IPS DF 4.7 (cell line): Measurements from ENCODE around the gene NXN.
"Not testable (repeated sequence)": the region's sequence is repeated elsewhere in the genome, so short reads cannot be mapped to it uniquely, and the experiment has no call there.

ENCODE experiments used
- DNase-seq: peaks from one replicate; pipeline ENCODE4 v3.0.0-alpha.2; 2013; ENCODE audit warnings: low spot score; ENCODE audit errors: extremely low read depth

NXN gene

DNA sequence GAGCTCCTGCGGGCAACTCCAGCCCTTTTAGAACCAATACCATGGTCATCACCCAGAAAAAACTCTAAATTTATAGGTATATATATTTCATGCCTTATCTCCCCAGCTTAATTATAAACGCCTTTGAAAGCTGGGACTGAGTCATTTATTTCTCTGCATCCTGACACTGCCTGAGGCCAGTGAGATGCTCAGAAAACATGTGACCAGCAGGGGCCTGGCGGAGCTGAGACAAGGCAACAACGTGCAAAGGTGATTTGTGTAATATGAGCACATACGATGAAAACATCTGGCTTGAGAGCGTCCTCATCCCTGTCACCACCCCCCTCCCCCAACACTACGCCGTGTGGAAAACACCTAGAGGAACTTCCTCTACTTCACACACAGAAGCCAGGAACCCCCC lies 22.7 kb downstream of the NXN start:
- DNase-seq: no peak

DNA sequence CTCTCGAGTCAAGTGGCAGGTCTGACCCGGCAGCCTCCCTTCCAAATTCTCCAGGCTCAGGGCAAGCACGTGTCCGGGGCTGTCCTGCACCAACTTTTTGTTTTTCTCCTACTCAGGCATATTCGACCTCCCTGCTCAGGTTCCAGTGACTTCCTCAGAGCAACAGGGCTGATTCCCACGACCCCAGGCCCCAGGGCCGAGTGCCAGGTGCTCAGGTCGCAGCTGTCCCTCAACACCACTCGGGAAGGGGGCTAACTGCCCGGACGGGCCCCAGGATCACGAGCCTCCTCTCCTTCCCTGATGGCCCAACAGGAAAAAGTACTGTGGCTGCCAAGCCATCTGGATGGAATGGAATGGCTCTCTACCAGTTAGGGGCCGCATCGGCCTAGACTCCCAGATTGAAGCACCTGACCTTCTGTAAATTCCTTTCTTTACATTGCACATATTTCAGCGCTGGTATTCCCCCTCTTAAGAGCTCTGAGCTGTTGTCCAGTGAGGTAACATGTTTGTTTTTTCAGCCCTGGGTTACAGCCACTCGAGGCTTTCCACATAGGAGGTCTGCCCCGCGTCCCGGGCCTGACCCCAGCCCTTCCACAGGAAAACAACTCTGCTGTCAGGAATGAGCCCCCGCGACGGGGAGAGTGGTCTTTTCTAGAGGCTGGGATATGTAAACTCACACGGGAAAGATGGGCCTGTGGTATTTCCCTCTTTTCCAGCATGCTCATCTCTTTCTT lies 25.0 kb downstream of the NXN start:
- no peak for DNase-seq

DNA sequence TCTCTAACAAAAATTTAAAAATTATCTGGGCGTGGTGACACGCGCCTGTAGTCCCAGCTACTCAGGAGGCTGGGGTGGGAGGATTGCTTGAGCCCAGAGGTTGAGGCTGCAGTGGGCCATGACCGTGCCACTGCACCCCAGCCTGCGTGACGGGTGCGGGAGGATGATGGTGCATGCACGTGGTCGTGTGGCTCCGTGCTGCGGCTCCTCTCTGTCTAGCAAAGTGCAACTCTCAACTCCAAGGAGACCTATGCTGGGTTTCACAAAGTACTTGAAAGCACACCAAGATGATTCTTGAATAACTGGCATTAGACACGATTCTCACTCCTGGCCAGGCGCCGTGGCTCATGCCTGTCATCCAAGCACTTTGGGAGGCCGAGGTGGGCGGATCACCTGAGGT lies 25.8 kb downstream of the NXN start:
- no peak for DNase-seq

DNA sequence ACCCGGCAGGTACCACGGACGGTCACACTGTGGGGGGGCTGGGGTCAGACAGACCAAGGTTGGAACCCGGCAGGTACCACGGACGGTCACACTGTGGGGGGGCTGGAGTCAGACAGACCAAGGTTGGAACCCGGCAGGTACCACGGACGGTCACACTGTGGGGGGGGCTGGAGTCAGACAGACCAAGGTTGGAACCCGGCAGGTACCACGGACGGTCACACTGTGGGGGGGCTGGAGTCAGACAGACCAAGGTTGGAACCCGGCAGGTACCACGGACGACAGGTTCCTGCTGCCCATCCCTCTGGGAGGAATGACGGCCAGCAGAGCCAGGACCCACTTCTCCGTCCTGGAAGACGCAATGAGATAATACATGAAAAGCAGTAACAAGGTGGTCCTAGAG lies 27.0 kb downstream of the NXN start:
- not testable (repeated sequence) for DNase-seq

DNA sequence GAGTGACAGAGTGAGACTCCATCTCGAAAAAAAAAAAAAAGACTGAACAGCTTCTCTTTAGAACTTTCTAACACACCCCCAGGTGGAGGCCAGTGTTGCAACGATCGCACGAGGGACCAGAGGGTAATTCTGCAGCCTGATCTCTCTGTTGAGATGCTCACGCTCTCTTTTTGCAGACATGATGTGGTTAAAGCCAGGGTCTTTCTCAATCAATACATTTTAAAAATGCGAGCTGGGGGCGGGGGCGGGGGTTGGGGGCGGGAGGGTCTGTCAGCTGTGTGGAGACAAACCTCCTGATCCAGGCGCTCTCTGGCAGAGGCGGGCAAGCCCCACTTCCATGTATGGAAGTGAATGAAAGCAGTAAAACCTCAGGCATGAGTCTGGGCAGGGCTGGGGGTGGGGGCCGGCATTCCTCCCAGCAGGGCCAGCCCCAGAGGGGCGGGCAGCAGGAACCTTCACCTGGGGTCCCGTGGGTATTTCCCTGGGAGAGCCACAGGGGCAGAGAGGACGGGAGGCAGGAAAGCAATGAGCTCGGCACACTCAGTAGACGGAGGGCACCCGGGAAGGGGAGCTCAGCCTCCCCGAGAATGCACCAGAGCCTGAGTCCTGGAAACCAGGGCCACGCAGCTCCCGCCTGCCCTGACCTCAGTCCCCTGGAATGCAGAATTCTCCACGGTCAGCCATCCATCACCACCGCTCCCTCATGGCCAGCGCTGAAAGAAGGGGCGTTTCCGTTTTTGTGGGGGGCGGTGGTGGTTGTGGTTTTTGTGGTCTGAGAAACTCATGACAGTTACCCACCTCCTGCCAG lies 28.0 kb downstream of the NXN start:
- DNase-seq: no peak

DNA sequence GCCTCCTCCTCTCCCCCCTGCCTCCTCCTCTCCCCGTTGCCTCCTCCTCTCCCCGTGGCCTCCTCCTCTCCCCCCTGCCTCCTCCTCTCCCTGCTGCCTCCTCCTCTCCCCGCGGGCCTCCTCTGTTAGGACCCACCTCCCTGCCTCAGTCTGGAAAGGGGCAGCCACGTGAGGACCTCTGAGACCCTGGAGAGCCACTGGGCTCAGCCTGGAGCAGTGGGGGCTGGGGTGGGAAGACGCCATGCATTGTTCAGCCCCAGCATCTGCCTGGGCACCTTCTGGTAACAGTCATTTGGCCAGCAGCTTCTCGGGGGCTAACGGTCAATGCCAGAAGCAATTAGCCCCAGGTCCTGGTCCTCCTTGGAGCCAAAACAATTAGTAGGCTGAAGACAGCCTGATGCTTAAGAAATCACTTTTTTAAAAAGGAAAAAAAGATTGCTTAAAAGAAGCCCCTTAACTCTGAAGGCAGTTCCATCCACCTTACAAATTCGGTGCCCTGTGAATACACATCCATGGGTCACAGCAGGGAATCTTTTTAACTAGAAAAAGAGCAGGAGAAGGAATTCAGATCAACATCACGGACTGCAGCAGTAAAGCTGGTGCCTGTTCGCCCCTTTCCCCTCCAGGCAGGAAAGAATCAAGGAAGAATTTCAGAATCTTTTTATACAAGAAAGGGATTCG lies 29.8 kb downstream of the NXN start:
- DNase-seq: no peak

DNA sequence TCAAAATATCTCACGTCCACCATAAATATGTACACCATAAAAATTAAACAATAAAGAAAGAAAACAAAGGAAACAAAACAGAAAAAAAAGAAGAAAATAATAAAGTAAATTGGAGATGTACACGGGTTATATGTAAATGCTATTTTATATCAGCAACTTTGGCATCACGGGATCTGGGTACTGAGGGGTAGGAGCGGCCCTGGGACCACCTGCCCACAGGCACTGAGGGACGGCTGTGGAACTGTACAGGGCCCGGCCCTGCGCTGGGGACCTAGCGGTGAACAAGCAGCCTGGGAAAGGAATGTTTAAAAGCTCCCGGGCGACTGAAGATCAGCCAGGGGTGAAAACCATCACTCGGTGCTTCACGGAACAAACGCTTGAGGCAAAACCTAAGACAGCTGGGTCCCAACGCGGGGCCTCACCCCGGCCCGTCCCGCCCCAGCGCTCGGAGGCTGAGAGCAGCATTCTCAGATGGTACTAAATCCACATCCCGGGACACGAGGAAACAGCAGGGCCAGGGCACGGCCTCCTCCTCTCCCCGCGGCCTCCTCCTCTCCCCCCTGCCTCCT lies 31.2 kb downstream of the NXN start:
- no peak for DNase-seq

DNA sequence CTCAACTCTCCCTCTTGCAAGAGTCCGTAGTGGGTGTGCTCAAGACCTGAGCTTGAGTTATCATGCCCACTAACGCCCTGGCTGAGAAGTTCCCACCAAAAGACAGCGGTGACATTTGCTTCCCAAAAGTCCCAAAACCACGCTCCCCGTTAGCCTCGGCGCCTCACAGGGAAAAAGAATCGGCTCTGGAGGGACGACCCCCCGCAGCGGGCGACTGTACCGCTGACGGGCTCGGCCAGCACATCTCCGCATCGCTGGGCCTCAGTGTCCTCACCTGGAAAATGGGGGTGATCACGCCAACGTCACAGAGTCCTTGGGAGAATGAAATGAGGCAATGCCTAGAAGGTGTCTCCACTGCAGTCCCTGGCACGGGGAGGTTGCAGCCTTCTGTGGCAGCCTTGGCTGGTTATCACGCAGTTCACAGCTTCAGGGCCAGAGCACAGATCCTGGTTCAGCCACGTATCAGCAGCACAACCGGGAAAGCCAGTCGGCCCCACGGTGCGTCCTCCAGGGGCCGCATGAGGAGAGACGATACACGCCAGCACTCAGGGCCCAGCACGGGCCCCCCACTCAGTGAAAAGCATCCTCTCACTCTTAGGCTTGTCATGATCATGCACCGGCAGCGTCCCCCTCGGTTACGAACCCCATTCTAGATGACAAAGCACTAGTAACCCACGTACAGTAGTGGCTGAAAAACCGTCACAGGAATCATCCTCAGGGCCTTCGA lies 32.9 kb downstream of the NXN start:
- no peak for DNase-seq

DNA sequence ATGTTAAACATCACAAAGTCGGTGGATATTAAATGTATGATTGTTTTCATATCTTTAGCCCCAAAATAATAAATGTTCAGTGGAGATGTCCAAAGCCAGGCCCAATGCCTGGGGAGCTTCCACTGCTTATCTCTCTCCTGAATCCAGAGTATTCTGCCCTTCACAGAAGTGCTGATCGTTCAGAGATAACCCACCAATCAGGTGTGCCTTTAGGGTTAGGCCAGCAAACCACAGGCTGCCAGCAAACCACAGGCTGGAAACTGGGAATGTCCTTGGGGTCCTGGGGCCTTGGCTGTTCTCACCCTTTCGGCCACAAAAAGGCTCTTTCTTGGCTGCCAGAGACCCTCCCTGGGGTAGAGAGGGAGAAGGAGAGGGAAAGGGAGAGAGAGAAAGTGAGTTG lies 33.9 kb downstream of the NXN start:
- no peak for DNase-seq

DNA sequence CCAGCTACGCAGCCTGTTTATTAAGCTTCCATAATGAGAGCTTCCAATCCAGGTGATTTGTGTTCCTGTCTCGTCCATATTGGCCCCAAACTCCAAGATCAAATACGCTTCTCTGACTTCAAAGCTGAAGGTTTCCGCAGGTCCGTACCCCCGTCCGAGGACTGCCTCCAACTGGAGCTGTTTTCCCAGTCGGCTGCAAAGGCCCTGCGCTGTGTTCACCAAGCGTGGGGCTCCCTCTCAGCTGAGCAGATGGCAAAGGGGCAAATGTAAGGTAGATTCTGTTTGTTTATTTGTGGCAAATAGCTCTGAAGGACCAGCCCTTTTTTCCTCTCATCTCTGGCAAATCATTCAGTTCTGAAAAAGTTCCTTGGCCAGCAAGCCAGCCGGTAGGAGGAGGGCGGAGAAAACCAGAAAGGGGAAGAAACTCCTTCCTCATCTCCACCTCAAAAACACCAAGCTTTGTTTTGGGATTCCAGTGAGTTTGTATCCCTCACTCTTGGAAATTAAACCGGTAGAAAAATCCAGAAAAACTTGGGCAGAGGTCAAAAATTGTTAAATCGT lies 35.2 kb downstream of the NXN start:
- no peak for DNase-seq

DNA sequence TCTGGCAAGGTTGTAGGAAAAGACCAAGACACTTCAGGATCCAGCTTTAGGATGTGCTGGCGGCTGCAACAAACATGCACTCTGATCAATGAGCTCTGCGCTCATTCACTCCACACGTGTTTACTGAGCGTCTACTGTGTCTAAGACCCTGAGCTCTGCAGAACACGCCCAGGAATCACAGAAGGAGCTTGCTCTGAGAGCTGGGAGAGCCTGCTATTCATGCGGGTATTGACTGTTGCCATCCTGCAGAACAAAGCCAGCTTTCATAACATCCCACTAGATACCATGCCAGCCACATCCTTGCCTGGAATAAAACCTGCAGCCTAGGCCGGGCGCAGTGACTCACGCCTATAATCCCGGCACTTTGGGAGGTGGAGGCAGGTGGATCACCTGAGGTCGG lies 44.1 kb downstream of the NXN start:
- no peak for DNase-seq

DNA sequence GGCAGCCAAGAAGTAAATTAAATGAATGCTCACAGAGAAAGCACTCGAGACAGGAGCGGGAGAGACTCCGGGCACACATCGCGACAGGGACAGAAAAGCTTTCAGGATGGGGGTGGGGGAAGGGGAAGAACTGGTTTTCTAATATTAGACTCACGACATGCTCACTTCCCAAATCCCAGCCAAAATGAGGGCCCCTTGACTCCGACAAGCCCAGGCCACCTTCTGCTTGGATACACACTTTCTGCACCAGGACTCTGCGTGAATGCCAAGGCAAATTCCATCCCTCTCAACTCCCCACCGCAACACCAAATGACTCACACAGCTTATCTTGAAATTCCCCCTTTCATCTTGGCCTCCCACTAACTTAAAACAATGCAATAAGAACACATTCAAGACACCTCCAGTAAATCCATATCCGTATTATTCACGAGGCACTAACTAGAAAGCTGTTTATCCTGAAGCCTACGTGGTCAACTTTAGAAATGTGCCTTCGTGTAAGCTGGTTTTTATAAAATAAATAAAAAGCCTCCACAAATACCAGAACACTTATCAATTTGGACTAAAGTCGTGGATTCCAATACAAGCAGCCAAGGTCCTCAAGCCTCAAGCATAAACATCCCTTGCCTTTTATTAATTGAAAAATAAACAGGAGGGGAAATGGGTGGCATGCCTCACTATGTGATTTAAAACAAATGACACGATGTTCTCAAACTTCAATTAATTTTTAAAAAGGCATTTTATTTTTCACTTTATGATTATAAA lies 46.1 kb downstream of the NXN start:
- no peak for DNase-seq

DNA sequence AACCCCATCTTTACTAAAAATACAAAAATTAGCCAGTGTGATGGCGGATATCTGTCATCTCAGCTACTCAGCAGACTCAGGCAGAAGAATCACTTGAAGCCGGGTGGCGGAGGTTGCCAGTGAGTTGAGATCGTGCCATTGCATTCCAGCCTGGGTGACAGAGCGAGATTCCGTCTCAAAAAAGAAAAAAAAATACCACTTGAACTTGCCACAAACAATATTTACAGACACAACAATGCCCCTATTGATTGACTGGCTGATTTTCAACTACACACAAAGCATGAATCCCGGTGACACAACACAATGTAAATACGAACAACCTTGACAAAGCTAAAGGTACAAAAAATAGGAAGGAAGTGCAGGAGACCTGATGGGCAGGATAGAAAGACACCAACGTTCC lies 49.3 kb downstream of the NXN start:
- DNase-seq: no peak

DNA sequence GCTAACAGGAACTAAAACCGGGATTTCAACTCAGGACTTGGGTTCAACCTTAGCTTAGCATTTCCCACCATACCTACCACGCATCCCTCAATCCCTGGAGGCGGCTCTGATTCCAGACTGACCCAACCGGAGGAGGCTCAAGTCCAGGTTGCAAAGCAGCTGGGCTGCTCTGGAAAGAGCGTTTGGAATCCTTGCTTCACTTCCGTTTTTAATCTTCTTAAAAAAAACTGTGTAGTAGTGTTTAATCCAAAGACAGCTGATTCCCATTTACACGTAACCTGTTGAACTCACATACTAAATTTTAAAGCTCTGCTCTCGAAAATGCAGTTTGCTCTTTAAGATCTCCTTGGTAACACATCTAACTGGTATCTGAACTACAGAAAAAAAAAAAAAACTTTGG lies 50.0 kb downstream of the NXN start:
- no peak for DNase-seq

DNA sequence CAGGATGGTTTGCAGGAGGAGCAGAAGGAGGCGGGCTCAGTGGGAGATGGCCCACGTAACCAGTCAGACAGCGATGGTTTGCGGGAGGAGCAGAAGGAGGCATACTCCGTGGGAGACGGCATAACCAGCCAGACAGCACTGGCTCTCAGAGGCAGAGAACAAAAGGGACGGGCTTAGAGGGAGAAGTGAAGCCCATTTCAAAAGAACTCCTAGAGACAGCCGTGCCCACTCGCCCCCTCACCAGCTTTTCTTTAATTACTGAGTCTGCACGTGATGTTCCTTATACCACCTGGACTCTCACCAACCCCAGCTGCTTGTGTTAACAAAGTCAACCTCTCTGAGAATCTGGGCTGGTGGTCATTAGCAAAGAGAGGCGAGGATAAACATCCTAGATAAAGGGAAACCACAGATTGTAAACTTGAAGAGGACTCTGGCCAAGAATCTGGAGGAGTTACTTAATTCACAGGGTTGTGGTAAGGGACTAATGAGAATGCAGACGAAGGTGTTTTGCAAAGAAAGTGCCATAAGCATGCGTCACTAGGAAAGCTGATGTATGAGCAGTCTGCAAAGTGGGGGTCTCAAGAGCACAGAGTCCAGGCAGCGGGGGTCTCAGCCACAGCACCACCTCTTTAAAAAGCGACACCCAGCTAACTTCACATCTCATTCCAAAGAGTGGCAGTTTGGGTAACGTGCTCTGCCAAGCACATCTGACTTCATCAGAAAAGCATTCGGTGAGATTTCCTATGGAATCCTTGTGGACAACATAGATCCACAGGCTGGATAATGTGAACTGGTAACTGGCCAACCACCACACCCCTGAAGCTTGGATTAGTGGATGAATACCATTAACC lies 51.7 kb downstream of the NXN start:
- DNase-seq: no peak

DNA sequence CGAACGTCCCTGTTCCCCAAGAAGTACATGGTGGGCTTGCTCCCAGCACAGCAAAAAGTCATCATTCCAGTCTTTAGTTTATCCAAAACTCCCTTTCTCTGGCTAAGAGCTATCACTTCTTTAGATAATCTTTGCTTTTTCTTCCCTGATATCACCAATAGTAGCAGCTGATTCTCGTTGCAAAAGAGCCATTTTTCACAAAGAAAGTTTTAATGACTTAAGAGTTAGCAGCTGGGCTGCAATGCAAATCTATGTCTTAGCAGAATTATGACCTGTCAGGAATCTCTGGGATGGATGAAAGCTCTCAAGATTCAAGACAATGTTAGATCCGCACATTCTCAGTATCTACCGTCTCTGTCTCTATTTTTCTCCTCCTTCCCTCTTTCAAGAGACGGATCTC lies 53.8 kb downstream of the NXN start:
- no peak for DNase-seq

DNA sequence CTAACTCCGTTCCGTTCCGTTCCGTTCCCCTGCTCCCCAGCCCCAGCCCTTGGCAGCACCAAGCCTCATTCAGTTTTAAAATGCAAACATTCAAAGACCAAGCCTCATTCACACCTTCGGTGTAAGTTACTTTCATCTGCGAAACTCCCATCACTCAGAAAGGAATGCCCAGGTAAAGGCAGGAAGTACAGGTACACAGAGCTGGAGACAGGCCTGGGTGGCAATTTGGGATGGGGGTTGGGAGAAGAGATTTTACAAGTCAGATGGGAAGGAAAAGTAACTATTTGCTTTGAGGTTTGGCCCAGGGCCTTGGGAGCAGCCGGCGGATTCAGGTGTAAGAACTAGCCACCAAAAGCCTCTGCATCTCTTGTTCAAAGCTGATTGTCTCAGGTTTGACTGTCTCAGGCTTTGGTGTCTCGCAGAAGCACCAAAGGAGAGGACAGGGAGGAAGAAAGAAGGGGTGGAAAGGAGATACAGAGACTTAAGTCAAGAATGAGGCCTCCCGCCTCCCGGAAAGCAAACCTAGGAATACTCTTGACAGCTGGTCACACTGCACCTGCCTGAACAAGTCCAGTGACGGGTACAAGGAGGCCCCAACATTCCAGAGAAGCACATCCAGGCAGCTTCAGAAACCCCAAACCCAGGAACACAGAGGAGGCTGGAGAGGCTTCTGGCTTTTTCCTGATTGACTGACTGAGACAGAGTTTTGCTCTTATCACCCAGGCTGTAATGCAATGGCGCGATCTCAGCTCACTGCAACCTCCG lies 54.7 kb downstream of the NXN start:
- no peak for DNase-seq

DNA sequence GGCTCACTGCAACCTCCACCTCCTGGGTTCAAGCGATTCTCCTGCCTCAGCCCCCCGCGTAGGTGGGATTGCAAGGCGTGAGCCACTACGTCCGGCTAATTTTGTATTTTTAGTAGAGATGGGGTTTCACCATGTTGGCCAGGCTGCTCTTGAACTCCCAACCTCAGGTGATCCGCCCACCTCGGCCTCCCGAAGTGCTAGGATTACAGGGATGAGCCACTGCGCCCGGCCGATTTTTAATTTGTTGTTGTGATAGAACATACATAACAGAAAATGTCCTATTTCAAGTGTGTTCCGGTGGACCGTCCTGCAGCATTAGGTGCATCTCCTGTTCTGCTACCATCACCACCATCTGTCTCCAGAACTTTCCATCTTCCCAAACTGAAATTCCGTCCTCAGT lies 55.3 kb downstream of the NXN start:
- not testable (repeated sequence) for DNase-seq

DNA sequence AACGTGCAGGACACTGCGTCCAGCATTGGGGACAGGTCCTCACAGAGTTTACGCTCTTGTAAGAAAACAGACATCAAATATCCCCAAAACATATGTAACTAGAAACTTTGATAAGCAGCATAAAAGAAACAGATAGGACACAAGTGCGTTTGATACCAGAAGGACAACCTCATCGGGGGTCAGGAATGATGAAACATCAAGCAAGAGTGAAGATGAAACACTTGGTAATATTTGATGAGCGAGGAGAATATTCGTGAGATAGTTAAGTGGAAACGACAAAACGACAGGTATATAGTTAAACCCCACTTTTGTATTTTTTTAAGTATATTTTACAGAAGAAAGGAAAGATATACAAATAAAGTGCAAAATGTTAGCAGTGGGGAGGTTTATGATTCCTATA lies 55.9 kb downstream of the NXN start:
- DNase-seq: no peak
